CD4-positive, alpha-beta T cell treated with Interleukin-12 subunit alpha and Interleukin-12 subunit beta, for 1 hour (primary cell): ENCODE data around the gene SEMA3C.

ENCODE experiments used
- DNase-seq: peaks from one replicate; pipeline ENCODE4 v3.0.0-alpha.2; 2020

Gene SEMA3C

DNA sequence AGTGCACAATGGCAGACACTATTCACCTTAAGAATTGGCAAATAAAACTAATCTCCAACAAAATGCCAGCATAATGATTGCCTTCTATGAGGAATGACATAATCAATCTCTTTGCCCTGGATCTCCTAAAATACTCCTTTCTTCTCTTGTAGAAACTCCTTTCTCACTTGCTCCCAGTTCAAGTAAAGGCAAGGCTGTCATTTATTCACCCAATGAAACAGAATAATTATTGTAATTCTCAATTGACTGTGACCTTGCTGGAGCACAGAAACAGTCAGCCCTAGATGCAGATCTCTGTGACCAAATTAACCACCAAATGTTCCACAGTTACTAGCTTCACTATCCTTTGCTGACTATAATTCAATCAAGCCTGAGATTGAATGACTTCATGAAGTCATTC is 99.3 kb downstream of the SEMA3C start:
- no peak for DNase-seq

DNA sequence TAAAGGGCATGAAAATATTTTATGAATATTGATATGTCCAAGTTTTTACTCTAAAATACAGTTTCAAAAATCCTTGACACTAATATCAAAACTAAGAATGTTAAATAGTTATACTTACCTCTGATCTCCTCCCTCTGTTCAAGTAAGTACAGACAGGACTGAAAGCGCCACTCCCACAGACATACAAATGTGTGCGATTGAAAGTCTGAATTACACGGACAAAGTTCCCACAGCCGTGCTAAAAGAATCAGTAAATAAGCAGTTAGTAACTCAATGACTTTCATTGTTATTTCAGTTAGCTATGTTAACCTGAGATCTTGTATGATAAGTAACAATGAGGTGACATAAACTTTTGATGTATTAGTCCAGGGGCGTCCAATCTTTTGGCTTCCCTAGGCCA is 100.7 kb downstream of the SEMA3C start:
- DNase-seq = no peak

DNA sequence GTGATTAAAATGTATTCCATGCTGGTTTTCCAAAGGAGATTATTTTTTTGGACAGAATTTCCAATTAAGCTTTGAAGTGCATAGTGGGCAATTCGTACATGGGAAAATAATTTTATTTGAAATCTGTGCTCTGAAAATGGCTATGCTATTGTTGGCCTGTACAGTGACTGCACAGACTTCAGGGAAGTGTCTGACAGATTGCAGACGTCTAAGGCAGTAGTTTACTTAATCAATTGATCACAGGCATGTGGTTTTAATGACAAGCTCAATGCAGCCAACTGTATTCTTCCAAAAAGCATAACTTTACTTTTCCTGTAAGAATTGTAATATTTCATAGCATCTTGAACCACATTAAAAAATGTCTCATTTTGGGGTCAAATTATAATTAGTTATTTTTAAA is 102.0 kb downstream of the SEMA3C start:
- no peak for DNase-seq

DNA sequence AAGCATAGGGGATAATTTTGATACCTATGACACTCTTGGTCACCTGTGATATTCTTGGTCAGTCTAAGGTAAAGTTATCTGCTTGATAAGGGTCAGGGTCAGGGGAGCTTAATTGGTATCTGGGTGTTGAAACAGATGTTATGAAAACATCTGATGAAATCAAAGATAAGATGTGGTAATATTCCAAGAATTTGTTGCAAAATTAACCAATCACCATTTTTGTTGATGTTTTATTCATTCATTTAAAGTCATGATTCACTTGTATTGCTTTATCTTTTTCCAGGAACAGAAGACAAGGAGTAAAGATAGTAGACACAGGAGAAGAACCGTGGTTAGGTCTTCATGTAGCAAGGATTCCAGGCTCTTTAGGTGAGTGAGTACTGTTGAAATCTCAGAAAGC is 103.1 kb downstream of the SEMA3C start:
- no peak for DNase-seq

DNA sequence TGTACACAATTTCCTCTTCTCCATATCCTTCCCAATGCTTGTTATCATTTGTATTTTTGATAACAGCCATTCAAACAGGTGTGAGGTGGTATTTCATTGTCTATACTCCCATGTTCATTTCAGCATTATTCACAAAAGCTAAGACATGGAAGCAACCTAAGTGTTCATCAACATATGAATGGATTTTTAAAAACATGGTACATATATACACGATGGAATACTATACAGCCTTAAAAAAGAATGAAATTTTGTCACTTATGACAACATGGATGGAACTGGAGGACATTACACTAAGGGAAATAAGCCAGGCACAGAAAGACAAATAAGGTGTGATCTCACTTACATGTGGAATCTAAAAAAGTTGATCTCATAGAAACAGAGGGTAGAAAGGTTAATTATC is 109.3 kb downstream of the SEMA3C start:
- no peak for DNase-seq

DNA sequence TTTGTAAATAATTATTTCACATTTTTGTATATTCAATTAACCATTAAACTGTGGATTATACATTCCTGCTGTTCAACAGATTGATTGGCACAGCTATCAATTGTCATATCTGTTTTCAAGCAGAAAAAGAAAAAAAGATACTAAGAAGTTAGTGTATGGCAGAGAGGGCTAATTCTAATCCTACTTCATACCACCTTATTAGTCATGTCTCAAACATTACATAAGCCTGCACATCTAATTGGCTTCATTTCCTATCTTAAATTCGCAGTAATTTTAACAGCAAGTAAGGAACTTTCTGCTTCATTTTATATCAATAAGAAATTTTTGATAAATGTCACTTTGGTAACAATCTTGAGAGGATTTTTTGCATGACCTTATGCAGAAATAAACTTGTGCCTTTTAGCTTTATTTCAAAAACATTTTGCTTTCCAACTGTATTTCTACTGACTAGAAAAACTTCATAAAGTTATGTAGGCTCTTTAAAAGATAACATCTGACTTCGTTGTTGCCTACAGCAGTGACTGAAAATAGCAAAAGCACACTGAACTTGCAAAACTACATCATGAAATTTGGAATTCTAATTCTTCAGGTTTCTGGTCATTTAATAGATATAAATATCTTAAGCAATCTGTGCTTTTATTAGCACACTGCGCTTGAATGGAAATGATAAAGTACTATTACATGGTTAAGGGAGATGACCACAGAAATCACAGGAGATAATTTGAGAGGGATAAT is 111.5 kb downstream of the SEMA3C start:
- DNase-seq = no peak

DNA sequence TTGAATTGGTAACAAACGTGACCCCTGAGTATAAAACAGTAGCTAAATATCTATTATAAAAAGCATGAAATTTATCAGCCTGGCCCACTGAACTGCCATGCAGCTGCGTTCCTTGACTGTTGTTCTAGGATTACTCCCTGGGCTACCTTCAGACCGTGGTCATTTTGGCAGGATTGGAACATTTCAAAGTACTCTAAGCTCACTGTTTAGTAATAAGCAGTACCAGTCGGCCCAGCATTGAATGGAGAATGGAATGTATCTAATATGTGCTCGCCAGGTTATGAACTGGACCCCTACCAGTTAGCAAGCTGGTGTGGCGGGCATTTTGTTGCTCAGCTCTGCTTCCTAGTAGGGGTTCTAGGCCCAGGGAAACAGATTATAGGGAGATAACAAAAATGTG is 112.2 kb downstream of the SEMA3C start:
- DNase-seq = no peak

DNA sequence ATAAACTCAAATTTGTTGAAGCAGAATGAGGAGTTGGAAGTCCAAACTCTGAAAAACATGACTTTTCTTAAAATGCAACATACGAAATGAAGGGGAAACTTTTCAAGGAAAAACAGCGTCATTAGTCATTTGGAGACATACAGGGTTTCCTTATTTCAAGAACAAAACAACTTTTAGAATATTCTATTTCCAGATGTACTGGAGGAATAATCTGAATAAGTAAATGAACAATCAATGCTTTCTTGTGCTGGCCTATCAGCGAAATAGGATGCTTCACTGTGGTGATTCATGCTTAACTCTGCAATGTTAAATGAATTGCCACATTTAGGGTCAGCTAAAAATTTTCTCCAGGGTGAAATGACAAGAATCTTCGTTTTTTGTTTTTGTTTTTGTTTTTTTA is 114.3 kb downstream of the SEMA3C start:
- DNase-seq = no peak

DNA sequence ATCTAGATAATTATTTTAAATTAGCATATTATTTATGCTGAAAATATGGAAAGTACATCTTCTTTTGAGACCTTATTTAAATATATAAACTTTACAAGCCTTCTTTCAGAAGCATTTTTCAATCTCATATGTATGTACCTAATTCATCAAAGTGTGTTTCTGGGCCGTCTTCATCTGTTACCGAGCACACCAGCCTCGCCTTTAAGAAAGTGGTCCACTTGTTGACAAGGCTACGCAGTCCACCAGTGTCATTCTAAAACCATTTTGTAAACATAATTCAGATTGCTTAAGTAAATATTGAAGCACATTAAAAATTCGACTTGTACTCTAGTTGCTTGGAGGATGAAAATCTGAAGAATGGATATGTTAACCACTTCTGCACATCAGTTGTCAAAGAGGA is 116.3 kb downstream of the SEMA3C start:
- DNase-seq = no peak

DNA sequence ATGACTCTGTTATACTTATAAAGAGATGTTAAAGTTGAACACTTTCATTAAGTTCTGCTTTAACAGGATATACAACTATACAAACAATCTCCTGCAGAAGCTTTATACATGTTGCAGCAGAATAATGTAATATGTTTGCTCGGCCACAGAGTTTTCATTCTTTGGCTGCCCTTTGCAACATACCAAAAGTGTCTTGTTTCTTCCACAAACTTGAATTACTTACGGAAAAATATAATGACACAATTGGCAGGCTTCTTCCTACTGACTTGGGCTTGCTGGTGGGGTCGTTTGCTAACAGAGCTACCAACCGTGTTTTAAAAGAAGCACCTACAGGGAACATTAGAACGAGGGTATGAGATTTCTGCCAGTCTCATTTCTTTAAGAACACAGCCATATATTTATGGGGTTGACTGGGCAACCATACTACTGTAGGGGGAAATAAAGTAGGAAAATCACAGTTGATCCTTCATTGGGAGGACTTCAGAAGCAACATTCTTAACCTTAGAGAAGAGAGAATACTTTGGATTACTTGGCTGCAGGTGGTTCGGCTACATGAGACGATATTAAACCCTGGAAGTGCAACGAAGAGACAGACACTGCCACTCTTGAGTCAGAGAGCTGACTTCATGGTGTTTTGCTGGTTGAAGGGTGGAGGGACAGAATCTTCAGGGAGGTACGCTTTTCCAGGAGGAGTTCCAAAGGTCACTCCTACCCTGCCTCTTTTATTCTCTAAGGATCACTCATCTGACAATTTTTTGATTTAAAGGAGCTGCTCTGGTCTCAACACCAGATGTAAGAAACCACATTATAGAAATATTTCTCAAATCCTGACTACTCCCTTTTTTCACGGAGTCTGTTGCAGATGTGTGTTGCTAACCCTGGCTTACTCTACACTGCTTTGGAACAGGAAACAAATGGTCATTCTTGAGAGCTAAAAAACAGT is 123.9 kb downstream of the SEMA3C start:
- DNase-seq = no peak

DNA sequence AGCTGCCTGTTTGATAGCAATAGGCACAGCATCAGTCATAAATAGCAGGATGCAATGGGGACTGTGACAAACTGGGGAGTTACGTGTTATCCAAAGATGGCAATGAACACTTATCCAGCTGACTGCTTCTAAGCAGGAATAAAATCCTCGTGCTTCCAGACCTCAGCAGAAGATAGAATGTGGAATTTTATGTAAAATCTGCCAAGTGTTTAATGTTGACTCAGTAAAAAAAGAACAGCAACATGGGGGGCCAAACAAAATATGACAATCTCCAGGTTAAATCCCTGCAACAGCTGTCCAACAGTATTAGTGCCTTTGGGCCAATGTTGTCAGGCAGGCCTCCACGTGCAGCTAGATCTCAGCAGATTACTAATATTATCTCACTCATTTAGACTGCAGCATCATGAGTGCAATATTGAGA is 127.3 kb downstream of the SEMA3C start:
- DNase-seq = no peak

DNA sequence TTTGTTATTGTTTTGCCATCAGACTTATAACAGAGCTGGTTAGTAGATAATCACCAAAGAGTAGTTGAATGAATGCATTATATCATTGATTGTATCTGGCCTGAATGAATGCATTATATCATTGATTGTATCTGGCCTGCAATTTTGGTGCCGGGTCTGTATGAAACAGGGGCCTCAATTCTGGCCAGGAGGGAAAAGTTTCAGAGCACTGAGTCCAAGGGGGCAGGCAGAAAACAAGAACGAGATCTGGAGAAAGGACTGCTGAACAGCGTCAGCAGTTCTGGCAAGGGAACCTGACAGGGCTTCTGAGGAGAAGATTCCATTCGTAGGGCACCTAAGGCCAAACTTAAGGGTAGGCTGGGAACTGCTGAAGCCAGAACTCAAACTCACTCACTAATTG is 128.0 kb downstream of the SEMA3C start:
- no peak for DNase-seq

DNA sequence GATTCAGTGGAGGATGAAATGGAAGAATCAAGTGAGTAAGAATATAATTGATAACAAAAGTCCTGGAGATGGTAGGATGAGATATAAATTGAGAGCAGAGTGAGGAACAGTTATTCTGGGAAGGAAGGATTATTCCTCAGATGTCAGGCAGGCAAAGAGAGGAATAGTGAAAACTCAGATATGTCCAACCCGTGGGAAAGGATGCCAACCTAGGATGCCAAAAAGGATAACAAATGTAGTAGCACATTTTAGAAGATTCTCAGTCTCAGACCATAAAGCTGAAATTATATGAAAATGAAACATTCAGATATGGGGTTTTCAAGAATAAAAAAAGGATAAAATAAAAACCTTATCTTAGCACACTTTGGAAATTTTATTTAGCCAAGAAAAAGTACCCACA is 131.1 kb downstream of the SEMA3C start:
- DNase-seq = no peak

DNA sequence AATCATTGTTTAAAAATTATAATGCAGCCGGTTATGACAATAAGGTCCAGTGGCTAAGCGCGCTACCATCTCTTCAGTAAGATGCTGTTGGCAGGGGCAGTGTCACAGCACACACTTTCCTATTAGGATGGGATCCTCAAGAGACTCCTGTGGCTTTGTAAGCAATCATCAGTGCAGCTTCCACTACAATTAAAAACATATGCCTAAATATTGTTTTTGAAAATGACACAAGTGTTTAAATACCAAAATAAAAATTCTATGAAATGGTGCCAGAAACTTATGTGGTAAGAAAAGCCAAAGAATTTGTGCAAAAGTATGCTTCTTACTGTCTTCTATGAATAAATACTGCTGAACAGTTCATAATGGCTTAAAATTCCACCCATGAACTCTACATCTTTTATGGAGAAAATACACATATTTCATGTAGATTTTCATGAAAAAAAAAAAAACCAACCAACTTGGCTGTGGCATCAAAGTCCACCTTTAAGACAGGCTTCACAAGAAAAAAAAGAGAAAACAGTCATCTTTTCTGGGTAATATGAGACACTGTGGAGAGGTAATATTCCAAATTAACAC is 132.8 kb downstream of the SEMA3C start:
- DNase-seq = no peak

DNA sequence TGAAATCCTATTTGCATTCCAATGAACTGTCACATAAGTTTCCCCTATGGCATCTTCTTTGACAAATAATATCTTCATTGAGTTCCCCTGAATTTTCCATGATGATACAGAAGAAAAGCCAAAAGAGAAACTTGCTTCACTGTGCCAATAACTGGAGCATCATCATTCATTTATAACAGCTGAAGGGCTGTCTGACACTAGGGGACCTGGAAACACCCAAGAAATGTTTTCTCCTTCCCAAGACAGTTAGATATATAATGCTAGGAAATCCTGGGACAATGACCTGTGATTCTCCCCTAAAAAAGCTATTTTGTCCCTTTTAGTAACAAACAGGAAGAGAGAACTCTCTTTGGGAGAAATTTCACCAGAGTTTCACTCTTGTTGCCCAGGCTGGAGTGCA is 133.6 kb downstream of the SEMA3C start:
- DNase-seq = no peak

DNA sequence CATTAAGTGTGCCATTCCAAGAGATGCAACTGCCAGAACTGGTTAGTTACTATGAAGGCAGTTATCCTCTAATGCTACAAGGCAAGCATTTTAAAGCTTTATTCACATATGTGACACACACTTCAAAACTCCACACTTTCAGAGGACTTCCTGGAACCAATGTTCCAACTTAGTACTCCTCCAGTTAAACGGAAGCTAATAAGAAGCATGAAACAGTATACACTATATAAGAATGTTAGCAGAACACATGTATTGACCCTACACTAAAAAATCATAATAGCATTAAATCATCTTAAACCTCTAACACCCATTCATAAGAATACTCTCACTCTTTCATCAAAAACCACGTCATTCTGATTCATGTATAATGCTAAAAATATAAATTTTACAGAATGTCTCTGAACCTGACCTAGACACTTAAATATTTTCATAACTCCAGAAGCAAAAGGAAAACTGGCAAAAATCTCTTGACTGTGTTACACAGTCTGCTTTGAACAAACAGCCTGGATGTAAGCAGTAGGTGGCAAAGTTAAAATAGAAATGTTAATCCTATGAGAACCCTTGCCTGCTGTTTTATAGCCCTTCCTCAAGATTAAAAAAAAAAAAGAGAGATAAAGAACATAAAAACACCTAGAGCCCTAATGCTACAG is 135.0 kb downstream of the SEMA3C start:
- no peak for DNase-seq

DNA sequence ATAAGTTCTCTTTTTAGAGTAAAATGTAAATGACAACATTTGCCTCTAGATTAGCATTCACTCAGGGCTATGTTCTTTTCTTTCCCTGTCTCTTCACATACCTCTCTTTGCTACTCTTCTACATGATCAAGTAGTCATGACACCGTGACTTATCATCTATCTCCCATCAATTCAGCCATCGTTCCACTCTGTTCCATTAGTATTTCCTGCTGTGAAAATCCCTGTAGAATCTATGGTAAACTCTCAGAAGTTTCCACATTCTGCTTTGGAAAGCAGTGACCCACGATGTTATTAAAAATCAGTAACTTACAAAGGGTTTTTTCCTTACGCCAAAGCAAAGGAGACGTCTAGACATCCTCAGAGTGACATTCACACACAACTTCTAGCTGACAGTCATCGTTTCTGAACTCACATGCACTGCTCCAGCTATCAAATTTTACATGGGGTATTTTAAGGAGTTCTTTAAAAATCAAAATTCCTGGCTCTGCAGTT is 135.6 kb downstream of the SEMA3C start:
- DNase-seq = no peak

DNA sequence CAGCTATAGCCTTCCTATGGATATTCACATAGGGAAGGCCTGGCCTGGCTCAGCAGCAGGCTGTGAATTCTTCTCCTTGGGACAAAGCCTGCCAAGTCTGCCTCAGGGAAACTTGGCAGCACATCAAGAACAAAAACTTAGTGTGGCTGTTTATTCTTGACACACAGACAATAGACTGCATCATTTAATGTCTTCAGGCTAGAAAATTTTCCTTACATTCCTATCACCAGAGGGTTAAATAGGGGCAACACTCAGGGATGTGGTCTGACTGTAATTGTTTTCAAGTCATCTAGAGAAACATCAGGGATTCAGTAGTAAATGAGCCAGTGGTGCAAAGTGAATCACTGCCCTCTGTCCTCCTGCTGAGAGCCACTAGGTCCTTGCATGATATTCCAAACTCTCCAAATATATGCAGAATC is 137.3 kb downstream of the SEMA3C start:
- DNase-seq = no peak

DNA sequence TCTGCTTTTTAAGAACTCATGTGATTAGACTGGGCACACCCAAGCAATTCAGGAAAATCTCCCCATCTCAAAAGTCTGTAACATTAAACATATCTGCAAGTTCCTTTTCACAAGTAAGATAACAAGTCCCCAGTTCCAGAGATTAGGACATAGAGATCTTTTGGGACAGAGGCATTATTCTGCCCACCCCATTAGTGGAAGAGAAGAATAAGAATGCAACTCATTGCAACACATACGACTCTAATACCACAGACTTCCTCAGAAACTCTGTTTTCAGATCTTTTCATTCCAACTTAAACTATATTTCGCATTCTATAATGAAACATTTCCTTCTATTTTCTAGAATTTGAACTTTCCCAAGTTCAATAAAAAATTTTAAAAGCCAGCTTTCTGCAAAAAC is 137.7 kb downstream of the SEMA3C start:
- no peak for DNase-seq

DNA sequence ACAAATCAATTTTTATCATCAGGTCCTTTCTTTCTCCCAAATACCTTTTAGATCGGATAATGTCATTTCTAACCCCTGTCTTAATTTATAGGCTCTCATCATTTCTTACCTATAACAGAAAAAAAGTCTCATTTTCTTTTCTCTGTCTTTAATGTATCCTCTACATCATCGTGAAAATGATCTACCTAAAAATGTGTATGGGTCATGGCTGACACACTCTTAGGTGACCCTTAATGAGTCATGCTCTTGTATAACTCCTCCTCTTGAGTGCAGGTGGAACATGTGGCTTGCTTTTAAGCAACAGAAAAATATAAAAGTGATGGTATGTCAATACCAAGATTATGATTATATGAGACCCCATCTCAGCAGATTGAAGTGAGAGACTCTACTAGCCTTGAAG is 139.4 kb downstream of the SEMA3C start:
- no peak for DNase-seq

DNA sequence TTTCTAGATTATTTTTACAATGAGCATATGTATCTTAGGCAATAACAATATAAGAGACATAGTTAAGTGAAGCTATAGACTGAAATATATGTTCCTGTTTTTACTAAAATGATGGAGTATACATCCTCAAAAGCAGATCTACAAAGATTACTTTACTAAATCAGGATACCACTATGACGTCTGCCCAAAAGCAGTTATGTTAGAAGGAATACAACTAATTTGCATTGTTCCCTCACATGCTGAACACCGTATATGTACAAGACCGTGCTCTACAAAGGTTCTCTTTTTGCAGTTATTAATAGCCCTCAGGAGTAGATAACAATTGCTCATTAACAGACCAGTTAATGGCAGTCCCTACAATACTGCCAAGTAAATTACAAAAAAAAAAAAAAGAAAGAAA is 143.0 kb downstream of the SEMA3C start:
- no peak for DNase-seq

DNA sequence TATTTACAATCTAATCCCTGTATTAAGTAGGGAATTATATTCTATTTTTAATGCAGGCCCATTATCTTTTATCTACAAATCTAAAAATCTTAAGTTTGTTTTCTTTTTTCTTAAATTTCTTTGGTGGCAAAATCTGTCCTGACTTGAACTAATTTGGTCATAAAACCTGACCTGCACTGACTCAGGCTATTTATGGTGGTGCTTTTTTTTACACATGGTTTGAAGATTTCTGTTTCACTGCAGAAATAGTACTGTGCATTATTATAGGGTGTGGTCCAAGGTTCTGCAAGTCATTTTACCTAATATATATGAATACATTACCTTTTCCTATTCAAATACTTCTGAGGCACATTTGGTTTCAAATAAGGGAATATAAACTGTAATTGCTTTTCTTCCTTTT is 143.4 kb downstream of the SEMA3C start:
- no peak for DNase-seq

DNA sequence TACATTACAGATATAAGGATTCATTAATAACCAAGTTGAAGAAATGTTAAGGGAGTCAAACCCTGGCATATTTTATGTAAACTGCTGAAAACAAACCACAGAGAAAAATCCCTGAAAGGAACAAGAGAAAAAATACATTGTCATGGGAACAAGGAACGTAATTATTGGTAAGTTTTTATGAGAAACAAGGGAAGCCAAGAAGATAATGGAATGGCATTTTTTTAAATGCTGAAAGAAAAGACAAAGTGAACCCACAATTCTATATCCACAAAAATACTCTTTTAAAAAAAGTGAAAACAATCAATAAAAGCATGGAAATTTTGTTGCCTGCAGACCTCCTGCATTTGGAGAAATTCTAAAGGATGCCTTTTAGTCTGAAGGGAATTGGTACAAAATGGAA is 144.0 kb downstream of the SEMA3C start:
- DNase-seq = no peak
